NCI-H2196 (cell line): Measurements from ENCODE around the gene PIAS1.
"Not testable (repeated sequence)": the region's sequence is repeated elsewhere in the genome, so short reads cannot be mapped to it uniquely, and the experiment has no call there.

Experiments
- DNase-seq: peaks from one replicate; lab custom pipeline; 2025; ENCODE audit not compliant: unreplicated experiment; lab: John Stamatoyannopoulos, UW

Gene PIAS1

DNA sequence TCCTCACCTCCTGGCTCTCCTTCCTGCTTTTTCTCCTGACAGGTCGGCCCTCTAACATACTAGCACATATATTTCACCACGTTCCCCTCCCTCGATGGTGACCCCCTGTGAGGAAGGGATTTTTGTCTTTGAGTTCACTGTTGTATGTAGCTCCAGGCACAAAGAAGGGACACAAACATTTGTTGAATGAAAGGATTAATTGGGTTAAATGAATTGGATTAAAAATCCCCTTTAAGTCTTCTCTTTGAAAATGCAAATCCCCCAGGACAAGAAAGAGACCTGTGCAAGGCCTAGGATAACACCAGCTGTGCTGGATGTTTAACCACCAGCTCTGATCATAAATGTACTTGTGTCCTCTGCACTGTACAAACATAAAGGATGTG lies 147.8 kb downstream of the PIAS1 start:
- no peak for DNase-seq

DNA sequence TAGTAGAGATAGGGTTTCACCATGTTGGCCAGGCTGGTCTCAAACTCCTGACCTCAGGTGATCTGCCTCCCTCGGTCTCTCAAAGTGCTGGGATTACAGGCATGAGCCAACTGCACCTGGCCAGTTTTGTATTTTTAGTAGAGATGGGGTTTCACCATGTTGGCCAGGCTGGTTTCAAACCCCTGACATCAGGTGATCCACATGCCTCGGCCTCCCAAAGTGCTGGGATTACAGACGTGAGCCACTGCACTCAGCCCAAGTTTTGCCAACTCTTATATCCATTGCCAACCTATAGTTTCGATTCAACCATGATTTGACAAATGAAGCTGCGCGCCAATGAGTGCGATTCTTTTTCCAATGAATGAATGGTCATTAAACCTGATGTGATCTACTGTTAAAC lies 148.9 kb downstream of the PIAS1 start:
- DNase-seq = not testable (repeated sequence)

DNA sequence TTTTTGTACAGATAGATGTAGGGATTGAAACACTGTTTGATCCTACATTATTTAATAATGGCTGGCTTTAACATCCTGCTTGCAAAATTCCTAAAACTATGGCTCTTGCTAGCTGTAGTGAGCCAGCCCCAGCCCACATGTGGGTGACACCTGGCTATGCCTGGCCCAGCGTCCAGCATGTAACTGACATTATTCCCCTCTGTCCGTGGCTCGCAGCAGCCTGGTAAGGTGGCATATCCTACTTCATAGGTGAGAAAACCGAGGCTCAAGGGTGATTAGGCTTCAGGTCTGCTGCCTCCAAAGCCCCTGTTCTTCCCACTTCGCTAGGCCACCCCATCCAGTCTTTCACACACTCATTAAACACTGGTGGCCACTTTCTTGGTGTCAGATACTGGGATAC lies 149.4 kb downstream of the PIAS1 start:
- DNase-seq = no peak

DNA sequence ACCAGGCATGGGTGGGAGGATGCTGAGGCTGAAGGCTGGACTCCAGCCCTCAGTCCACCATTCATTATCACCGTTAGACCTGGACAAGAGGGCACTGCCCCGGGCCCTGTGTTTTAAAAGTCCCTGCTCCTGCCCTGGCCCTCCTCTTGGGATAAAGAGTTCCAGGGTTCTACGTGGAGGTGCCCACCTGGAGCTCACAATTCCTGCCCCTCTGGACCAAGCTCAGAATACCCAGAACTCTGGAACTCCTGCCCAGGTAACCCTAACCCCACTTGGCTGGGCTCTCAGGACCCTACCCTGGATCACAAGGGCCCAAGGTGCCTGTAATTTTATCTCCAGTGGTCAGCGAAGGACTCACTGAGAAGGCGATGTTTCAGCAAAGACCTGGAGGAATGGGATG lies 149.8 kb downstream of the PIAS1 start:
- no peak for DNase-seq

DNA sequence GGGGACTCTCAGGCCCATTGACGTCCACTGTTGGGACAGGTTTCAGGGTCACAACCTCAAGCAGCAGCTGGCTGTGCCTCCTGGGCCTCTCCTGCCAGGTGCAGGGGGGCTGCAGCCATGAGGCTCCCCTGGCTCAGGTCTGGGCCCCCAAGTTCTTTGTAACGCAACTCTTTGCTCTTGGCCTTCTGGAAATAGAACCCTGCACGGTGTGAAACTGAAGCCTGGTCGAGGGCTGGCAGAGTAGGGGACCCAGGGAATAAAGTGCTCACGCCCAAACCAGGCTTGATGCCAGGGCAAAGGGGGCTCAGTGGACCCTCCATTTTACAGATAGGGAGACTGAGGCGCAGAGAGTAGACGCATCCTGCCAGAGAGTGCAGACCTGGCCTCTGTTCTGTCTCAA lies 150.2 kb downstream of the PIAS1 start:
- no peak for DNase-seq

DNA sequence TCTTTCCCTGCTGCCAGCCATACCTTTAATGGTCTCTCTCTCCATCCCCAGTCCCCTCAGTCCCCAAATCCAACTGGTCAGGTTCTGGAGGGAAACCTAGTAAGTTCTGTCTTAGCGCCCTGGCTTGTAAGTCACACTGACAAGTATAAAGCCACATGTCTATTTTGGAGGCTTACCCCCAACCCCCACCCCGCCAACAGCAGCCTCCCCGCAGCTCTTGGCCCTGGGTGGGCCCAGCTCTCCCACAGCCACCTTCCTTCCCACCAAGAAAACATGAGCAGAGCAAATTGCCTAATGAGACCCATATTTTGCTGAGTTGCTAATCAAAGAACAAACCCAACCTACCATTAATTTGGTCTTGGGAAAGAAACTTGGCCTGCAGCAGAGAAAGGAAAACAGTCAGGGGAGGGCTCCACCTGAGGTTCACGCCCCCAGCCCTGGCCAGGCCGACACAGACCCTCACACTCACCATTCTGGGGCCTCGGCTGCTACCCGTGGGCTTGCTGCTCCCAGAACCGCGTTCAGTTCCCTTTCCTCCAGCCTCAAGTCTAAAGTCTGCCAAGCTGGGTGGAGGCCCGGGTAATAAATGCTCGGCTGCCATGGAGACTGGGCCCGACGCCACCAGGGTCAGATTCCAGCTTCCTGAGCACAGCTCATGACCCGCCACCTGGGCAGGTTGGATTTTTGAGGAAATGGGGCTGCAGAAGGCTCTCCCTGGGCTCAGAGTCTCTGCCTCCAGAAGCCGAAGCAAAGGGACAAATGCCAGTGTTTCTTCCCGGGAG lies 150.9 kb downstream of the PIAS1 start, which contains the start of gene CALML4:
Gene CALML4, minus strand, starts transcription at position 557 of the 782 bp plus-strand sequence. Its CDS starts 85 bp downstream, at position 472.
- peak; percentile 66 for DNase-seq

DNA sequence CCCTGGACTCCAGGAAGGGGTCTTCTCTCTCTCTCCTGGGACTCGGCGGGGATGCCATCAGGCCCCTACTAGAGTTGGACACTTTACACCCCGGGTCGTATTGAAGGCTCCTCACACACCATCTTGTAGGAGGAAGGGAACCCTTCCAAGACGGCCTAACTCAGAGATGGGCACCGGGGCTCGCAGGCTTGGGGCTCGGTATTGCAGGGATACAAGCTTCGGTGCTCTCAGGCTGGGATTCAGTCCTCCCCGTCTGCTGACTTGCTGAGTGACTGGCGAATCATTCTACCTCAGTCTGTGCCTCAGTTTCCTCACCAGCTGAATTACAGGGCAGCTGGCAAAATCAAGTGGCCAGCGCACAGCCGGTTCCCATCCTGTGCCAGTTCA lies 151.4 kb downstream of the PIAS1 start:
- DNase-seq = no peak

DNA sequence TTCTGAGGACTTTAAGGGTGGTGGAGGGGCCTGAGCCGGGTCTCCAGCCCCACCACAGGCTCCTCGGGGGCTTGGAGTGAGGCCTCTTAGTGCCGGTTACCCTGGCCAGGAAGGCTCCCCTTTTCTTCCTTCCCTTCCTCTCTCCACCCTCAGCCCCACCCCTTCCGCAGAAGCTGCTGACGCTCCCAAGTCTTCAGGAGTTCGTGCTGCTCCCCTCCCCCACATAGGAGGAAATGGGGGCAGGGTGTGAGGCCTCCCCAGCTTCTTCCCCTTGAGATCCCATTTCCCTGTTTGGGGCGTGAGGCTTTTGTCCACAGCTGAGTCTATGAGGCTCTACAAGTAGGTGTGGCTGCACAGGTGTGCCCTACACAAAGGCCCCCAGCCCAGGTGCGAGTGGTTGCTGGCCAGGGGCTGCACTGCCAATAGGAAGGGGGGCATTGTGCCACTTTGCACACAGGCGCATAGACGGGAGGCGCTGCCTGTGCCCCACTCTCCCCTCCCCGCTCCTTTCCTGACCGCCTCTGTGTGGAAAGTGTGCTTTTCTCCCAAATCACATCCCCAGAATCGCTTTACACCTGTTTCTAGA lies 151.9 kb downstream of the PIAS1 start:
- no peak for DNase-seq

DNA sequence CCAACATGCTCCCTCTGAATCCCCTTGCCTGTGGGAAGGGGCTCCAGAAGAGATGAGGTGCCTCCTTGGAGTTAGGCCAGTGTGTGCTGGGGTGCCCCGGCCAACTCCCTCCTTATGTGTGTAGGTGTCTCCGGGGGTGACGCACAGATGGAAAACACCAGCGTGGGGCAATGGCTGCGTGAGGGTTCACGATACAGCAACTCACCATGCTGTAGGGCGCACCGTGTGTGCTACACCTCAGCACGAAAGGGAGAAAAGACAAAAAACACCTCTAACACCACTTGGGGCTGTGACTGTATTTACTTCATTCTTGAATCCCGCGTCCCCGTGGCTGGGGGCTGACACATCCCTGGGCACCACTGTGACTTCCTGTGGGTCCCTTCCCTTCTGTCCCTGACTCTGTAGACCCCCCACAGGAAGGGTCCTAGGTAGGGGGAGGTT lies 152.6 kb downstream of the PIAS1 start:
- DNase-seq = no peak

DNA sequence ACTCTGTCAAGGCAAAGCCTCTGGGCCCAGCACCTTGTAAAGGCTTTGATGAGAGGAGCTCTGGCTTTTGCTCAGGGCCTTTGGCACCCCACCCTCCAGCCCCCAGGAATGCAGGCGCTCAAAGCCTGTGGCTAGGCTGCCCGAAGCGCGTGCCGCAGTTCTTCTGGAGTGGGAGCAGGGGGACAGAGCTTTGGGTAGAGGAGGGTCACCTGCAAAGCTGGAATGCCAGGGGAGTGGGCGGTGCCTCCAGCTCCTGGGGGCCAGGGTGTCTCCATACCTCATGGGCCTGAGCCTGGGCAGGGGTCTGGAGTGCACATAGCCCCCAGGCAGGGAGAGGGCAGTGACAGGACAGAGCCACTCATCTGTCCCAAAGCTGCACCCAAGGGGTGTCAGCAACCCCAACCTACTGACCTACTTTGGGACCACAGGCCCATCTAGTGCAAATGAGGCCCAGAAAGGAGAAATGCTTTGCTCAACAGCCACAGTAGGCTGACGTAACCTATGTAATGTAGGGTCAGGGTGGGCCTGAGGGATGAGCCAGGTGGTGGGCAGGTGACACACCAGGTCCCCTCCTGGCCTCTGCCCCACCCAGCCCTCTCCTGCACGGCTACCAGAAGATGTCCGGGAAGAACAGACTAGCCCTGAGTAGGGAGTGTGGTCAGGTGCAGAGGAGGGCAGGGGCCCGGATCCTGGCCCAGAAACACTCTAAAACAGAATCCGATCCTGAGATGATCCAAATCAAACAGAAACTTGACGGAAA lies 153.2 kb downstream of the PIAS1 start:
- DNase-seq = no peak

DNA sequence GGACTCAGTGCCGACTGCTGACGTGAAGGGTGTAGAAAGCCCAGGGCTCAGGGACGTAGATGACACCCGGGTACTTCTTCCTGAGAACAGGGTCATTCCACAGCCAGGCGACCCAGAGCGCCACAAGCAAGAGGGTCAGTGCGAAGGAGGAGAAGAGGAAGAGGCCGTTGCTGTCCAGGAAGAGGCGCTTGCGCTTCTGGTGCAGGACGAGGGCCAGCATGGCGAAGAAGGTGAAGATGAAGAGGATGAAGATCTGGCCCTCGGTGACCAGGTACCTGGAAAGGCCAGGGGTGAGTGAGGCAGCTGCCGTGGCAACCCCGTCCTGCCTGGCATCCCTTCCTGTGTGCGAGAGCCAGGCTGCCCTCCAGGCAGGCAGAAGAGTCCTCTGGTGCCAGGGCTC lies 154.0 kb downstream of the PIAS1 start:
- DNase-seq = no peak

DNA sequence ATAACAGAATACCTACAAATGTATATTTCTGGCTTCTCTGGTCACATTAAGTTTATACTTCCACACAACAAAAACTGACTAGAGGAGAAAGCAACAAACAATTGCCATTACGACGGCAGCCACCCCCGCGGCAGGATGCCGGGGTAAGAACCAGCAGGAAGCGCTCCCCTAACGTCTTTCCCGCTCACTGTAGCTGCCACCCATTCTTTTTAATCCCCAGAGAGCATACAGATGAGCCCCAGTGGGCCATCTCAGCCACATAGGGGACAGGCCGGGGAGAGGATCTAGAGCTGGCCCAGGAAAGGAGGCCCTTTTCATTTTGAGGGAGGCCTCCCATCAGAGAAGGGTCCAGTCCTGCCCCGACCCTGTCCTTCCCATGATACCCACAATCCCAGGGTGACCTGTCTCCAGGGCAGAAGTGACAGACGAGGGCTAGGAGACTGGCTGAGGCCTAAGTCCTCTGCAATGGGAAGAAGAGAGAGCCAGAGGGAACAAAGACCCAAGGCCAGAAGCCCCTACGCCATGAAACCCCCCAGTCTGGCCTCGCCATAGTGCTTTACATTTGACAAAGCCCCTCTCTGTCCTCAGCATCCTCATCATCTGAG lies 154.6 kb downstream of the PIAS1 start:
- no peak for DNase-seq

DNA sequence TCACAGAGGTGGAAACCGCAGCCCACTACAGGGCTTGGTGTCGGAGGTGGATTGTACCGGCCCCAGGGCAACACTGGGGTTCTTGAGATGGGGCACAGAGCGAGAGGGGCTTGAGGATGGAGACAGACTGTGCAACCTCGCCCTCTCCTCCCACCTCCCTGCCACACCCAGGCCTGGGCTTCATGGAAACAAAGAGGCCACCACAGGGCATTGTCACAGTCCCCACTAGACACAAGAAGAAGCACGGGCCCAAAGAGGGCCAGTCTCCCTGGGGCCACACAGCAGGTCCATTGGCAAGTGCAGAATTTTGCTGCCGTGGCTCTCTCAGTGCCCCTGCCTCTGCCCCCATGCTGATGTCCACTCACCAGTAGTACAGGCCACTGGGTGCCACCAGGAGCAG lies 155.2 kb downstream of the PIAS1 start:
- DNase-seq = no peak

DNA sequence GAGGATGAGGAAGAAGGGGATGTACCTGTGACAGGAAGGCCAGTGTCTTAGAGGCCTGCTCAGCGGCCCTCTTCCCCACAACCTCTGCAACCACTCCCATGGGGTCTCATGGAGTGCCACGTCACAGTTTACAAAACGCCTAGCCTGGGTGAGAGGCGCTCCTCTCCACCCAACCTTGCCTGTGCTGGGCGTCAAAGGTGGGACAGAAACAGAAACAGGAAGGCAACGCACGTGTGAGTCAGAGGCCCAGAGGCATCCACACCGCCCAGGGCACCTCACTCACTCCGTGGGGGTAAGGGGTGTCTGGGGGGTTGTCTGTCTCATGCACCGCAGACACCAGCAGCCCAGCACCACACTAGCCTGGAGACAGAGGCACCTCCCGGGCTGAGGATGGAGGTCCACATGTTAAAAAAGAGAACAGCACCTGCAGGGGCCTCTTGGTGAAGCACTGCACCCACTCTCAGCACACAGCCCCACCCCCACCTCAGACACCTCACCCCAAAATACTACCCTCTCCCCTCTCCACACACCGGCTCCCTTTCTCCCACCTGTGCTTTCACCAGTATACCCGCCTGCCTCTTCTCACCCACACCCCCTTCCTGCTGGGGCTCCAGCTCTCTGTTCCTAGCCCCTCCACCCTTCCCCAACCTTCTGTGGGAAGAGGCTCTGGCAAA lies 155.8 kb downstream of the PIAS1 start:
- no peak for DNase-seq

DNA sequence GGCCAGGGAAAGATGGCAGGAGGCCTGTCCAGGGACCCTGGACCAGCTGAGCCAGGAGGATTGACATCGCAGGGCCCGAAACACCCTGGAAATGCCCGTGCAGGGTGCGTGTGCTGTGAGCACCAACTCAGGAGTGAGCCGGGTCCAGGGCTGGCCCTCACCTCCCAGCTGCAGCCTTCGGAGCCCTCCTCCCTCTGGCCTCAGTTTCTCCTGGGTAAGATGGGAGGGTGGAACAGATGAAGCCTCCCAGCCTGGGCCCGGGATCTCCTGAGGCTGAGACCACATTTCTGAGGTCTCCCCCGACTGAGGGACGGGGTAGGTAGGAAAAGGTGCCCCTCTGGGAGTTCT lies 156.3 kb downstream of the PIAS1 start:
- no peak for DNase-seq

DNA sequence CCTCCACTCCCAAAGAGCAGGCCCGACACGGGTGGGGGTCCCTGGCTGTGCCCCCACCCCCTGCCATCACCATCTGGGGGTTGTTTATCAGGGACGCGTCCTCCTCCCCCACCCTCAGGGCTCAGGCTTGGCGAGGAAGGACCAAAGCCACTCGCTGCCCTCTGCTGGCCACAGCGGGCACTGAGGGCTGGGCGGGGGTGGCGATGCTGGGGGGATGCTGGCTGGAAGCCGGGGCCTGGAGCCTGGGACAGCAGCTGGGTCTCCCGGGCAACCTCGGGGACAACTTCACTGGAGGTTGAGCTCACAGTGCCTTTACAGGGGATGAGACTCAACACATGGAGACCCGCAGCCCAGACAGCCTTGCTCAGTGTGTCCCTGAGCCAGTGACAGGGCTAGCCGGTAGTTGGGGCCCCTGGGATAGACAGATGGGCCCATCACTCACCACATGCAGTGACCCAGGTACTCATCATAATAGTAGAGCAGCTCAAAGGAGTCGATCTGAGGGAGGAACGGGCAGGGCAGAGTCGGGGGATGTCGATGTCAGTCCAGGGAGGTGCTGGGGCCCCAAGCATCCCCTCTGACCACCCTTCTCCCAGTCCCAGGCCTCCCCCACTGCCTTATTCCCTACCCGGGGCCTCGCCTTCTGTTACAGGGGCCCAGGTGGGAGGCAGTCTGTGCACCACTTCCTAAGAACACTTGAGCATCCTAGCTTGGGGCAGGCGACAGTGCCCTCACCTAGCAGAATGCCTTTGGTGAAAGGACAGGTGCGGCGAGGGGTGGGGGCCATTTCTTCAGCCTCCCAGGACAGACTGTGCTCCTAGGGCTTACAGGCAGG lies 156.9 kb downstream of the PIAS1 start:
- peak; percentile 50 for DNase-seq

DNA sequence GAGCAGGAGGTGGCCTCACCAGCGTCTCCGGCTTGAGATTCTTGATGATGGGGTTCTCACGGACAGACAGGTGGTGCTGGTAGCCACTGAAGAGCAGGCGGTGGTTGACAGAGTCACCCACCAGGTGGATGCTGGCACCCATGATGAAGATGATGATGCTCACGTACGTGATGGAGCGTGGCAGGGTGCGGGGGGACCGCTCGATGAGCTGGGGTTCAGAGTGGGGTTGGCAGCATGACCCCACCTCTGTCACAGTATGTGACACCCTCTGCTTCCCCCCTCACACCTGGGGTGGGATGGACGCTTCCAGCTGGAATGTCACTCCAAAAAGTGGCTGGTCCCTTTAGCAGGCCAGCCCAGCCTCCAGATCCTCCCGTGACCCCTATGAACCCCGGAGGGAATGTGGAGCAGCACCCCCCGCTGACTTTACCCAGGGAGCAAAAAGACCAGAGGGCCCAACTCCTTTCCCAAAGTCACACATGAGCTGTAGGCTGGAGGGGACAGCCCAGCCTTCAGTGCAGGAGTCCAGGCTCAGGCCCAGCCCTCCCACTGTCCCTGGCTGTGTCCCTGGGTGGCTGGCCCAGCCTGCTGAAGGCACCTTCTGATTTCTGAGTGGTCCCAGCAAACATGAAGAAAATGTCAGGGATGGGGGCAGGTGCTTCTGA lies 157.7 kb downstream of the PIAS1 start:
- no peak for DNase-seq

DNA sequence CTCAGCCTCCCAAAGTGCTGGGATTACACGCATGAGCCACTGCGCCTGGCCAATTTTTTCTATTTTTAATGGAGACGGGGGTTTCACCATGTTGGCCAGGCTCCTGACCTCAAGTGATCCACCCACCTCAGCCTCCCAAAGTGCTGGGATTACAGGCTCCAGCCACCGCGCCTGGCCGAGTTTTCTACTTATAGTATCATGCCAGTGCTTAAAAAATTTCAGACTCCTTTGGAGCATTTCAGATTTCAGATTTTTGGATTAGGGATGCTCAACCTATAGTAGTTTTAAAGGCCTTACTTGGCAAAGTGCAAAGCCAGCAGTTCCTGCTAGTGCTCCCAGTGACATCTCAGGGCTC lies 159.4 kb downstream of the PIAS1 start:
- DNase-seq = not testable (repeated sequence)

DNA sequence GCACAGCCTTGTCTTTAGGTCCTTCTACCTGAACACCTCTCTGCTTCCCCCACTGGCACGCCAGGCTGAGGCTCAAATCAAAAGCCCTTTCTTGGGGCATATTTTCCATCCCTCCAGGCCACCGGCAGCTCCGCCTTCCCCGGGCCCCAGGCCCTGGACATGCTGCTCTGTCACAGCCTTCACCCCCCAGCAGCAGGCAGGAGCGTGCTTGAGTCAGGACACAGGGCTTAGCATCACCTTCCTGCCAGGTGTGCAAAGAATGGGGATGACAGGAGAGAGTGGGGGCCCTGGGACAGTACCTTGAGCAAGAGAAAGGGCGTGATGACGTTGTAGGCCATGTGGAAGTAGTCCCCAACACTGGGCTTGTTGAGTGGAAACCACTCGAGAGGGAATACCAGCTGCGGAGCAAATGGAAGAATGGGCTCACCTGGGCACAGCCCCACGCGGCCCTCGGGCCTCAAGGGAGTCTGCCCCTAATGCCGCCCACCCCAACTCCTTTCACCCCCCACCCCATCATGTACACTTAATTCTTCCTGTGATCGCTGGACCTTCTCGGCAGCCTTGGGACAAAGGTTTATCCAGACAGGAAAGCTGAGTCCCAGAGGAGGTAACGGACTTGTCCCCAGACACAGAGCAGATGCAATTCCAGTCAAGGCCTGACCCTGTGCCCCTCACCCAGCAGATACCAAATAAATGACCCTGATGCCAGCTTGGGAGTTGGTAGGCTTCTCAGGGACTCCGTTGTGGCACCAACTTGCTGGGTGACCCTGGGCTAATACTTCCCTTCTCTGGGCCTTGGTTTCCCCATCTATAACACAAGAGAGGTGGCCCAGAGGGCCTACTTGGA lies 160.1 kb downstream of the PIAS1 start:
- no peak for DNase-seq
